CD4-positive, alpha-beta memory T cell (primary cell): Measurements from ENCODE around the gene SELENOS. TPM values are rescaled to one million over a fixed set of nuclear protein-coding genes. Genes with fewer than 3 reads are reported as not detected.
A peak's percentile ranks its signal among the peaks of the same experiment; 100 is the strongest.
"Not testable (repeated sequence)": the region's sequence is repeated elsewhere in the genome, so short reads cannot be mapped to it uniquely, and the experiment has no call there.

Source experiments
- CTCF ChIA-PET: fragments of 350-600 bp; sonication (Branson Sonifier 250); formaldehyde crosslinking; loops from one replicate; lab custom pipeline; 2021; ENCODE audit warnings: inconsistent platforms; ENCODE audit not compliant: partially characterized antibody; lab: Charles Lee
- POLR2A ChIA-PET: fragments of 350-600 bp; sonication (Branson Sonifier 250); formaldehyde crosslinking; loops from one replicate; lab custom pipeline; 2021; ENCODE audit not compliant: partially characterized antibody; lab: Charles Lee
- DNase-seq, 5 donors: peaks; one replicate each; pipeline versions ENCODE4 v3.0.0 to v3.0.0-alpha.2; 2020 to 2022; ENCODE audit warnings: mixed read lengths in 1 of 5
- H3K27ac ChIP-seq: one replicate; pipeline ENCODE4 v1.7.0; 2013; ENCODE audit warnings: low read depth, low read length
- H3K27me3 ChIP-seq: 2 replicates; pipeline ENCODE4 v1.7.0; 2013; ENCODE audit warnings: mild to moderate bottlenecking, low read length, moderate library complexity; ENCODE audit not compliant: insufficient read depth
- H3K36me3 ChIP-seq: 2 replicates; pipeline ENCODE4 v1.7.0; 2013; ENCODE audit warnings: mild to moderate bottlenecking, low read length, moderate library complexity; ENCODE audit not compliant: insufficient read depth
- H3K4me1 ChIP-seq: 2 replicates; pipeline ENCODE4 v1.7.0; 2013; ENCODE audit warnings: mild to moderate bottlenecking, low read length, moderate library complexity; ENCODE audit not compliant: insufficient read depth
- H3K4me3 ChIP-seq, 2 donors: one replicate each; pipeline ENCODE4 v1.7.0; 2013; ENCODE audit warnings: low read length in 2 of 2, mild to moderate bottlenecking in 1 of 2
- H3K9me3 ChIP-seq, 2 donors: one replicate each; pipeline ENCODE4 v1.7.0; 2013; ENCODE audit warnings: low read length in 2 of 2, control low read depth in 1 of 2; ENCODE audit not compliant: control insufficient read depth in 1 of 2
- H3K27ac Mint-ChIP-seq, 7 donors: one replicate each; pipeline ENCODE4 v1.8.0; 2020 to 2021; ENCODE audit warnings: mixed read lengths in 7 of 7, mild to moderate bottlenecking in 6 of 7, inconsistent platforms in 3 of 7, moderate library complexity in 3 of 7
- H3K27me3 Mint-ChIP-seq, 2 donors: one replicate each; pipeline ENCODE4 v1.8.0; 2020 to 2021; ENCODE audit warnings: mixed read lengths in 2 of 2
- H3K36me3 Mint-ChIP-seq, 2 donors: one replicate each; pipeline ENCODE4 v1.8.0; 2020 to 2021; ENCODE audit warnings: mixed read lengths in 2 of 2, inconsistent platforms in 1 of 2, mild to moderate bottlenecking in 1 of 2
- H3K4me1 Mint-ChIP-seq, 4 donors: one replicate each; pipeline ENCODE4 v1.8.0; 2020 to 2021; ENCODE audit warnings: mixed read lengths in 4 of 4, mild to moderate bottlenecking in 1 of 4
- H3K4me3 Mint-ChIP-seq, 8 donors: one replicate each; pipeline ENCODE4 v1.8.0; 2020 to 2021; ENCODE audit warnings: mixed read lengths in 8 of 8, mild to moderate bottlenecking in 7 of 8, moderate library complexity in 6 of 8, inconsistent platforms in 3 of 8
- H3K9me3 Mint-ChIP-seq, 8 donors: one replicate each; pipeline ENCODE4 v1.8.0; 2020 to 2021; ENCODE audit warnings: mixed read lengths in 8 of 8, mild to moderate bottlenecking in 5 of 8, inconsistent platforms in 3 of 8, moderate library complexity in 1 of 8
- intact Hi-C: fragments of 100-400 bp; cut with micrococcal nuclease; formaldehyde crosslinking; loops from one replicate; pipeline ENCODE4 v1.15.1; 2023
- polyA plus RNA-seq, 2 donors: library from polyadenylated mRNA; unstranded; fragments of 300-500 nt; fragmentation: Illumina TruSeq; gene quantifications; one replicate each; pipeline ENCODE4 v1.2.3, GENCODE V29; 2021
- total RNA-seq, 2 experiments: library from RNA; stranded (reverse); gene quantifications; one replicate each; pipeline ENCODE4 v1.2.3, GENCODE V29; 2021

SELENOS gene
- total and polyA plus RNA-seq, 4 experiments from 2014 or later, result 49.1 to 112 (median 61.8) TPM

DNA sequence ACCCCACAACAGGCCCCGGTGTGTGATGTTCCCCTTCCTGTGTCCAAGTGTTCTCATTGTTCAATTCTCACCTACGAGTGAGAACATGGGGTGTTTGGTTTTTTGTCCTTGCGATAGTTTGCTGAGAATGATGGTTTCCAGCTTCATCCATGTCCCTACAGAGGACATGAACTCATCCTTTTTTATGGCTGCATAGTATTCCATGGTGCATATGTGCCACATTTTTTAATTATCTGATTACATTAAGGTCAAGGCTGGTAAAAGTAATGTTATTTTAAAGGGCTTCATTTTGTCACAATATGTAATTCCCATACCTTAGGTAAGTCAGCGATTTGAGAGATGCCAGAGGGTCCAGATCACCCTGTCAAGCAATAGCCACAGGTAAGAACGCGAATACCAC lies 10.1 kb upstream of the SELENOS start:
- intact Hi-C loops, H3K27ac ChIP-seq, H3K27me3 Mint-ChIP-seq, DNase-seq, H3K9me3 Mint-ChIP-seq, H3K27me3 ChIP-seq, H3K4me3 Mint-ChIP-seq, H3K4me3 ChIP-seq, H3K9me3 ChIP-seq: not testable (repeated sequence)
- H3K27ac Mint-ChIP-seq, result peak overlapping the region in 1 of 7 donors; percentile 18
- POLR2A ChIA-PET, result interaction anchor here (1.0 kb wide), 1 partner anchor 9 kb away, joined by 4 read pairs; no protein-coding TSS in a partner anchor
- Histone ChIP-seq H3K4me1 (peaks cover 29% of the 10 kb centered on the region), H3K36me3 (peaks cover 48% of the 10 kb centered on the region)
- H3K4me1 Mint-ChIP-seq, result peaks cover 21 to 35% (median 30%) of the 10 kb centered on the region in 4 donors
- peaks cover 55 to 79% of the 10 kb centered on the region in 2 donors for H3K36me3 Mint-ChIP-seq
- CTCF ChIA-PET, result interaction anchor here (0.6 to 3.9 kb wide), 10 partner anchors 9 to 662 kb away, joined by 3 to 50 read pairs (median 11); no protein-coding TSS in a partner anchor

DNA sequence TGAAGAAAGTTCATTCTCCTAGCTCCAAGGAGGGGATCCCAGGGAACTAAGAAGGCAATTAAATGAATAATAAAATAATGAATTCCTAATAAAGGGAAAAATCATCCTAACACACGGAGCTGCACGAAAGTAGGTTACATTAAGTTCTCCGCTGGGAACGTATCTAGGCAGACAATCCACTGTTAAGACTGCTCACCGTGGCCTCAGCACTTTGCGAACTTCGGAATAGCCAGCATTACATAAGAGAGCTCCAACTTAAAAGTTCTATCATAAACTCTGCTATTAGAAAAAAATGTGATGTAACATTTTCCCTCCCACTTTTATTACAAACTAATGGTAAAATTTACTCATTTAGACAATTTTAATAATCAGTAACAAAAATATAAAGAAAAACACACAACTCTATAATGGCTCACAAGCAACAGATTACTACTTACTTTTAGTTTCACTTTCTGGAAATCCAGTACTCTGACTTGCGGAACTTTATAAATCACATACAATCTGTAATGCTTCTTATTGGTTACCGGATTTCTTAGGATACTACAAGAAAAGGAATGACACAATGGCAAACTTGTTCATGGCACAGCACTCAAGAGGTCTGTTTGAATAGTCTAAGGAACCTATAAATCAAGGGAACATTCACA lies 9.3 kb upstream of the SELENOS start:
- intact Hi-C loops, result no loop called here
- H3K4me3 Mint-ChIP-seq, result peak overlapping the region in 2 of 8 donors; percentile 33 to 35
- Histone ChIP-seq H3K4me1 (peaks cover 21% of the 10 kb centered on the region), H3K27ac (no peak overlapping the region), H3K27me3 (no peaks in the 10 kb centered on the region), H3K4me3 (no peak overlapping the region), H3K9me3 (no peaks in the 10 kb centered on the region), H3K36me3 (peaks cover 50% of the 10 kb centered on the region)
- POLR2A ChIA-PET, result interaction anchor here (3.1 kb wide), 1 partner anchor 8 kb away, joined by 15 read pairs; the partner anchor contains the start of gene SNRPA1
- CTCF ChIA-PET, result interaction anchor here (1.3 to 1.9 kb wide), 3 partner anchors 11 to 369 kb away, joined by 4 to 6 read pairs (median 5); no protein-coding TSS in a partner anchor
- peaks cover 62 to 79% of the 10 kb centered on the region in 2 donors for H3K36me3 Mint-ChIP-seq
- peak overlapping the region in 3 of 7 donors; percentile 35 to 74 (median 63) for H3K27ac Mint-ChIP-seq
- no peaks in the 10 kb centered on the region for H3K9me3 Mint-ChIP-seq
- peaks cover 16 to 27% (median 23%) of the 10 kb centered on the region in 4 donors for H3K4me1 Mint-ChIP-seq
- DNase-seq, result no peak
- no peaks in the 10 kb centered on the region for H3K27me3 Mint-ChIP-seq

DNA sequence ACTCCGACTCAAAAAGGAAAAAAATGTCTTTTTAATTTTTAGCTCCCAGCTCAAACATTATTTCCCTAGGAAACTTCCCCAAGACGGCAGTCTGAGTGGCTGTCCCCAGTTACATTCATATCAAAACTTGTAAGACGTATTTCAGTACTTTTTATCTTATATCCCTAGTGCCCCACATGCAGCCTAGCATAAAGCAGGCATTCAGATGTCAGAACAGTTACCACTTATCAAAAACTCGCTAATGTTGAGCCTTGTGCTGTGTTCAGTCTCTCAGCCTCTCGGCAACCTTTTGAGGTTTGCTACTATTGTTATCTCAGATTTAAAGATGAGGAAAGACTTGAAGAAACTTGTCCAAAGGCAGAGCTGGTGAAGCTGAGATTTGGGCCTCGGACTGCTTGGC lies 6.6 kb upstream of the SELENOS start:
- DNase-seq, result no peak
- Histone ChIP-seq H3K36me3 (peaks cover 67% of the 10 kb centered on the region), H3K27me3 (no peaks in the 10 kb centered on the region), H3K4me3 (no peak overlapping the region), H3K4me1 (peaks cover 8% of the 10 kb centered on the region), H3K9me3 (no peaks in the 10 kb centered on the region), H3K27ac (no peak overlapping the region)
- H3K36me3 Mint-ChIP-seq, result peaks cover 57 to 78% of the 10 kb centered on the region in 2 donors
- peaks cover 6 to 13% (median 9%) of the 10 kb centered on the region in 4 donors for H3K4me1 Mint-ChIP-seq
- CTCF ChIA-PET, result interaction anchor here (1.8 kb wide), 1 partner anchor 10 kb away, joined by 4 read pairs; no protein-coding TSS in a partner anchor
- H3K27ac Mint-ChIP-seq, result peak overlapping the region in 1 of 7 donors; percentile 24
- intact Hi-C loops, result no loop called here
- no peaks in the 10 kb centered on the region for H3K27me3 Mint-ChIP-seq
- H3K4me3 Mint-ChIP-seq, result no peak overlapping the region
- no peaks in the 10 kb centered on the region for H3K9me3 Mint-ChIP-seq
- POLR2A ChIA-PET, result interaction anchor here (3.1 kb wide), 1 partner anchor 11 kb away, joined by 15 read pairs; the partner anchor contains the start of gene SNRPA1

DNA sequence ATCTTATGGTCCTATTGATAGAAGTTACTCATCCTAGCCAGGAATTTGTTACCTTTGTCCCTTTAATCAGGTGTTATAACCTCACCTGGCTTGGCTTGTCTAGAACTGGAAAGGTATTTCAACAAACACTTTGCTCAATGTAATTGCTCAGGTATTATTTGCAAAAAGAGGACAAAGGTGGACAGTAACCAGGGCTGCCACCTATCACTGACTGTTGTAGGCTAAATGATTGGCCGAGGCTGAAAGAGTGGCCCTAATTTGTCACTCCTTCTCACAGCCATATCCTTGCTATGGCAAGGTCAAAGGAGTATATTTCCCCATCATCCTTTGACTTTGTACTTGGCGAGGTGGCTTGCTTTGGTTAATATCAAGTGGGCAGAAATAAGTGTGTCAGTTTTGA lies 2.7 kb upstream of the SELENOS start:
- peaks cover 8 to 34% (median 20%) of the 10 kb centered on the region in 4 donors for H3K4me1 Mint-ChIP-seq
- H3K9me3 Mint-ChIP-seq, result no peaks in the 10 kb centered on the region
- no peak overlapping the region for H3K4me3 Mint-ChIP-seq
- DNase-seq, result no peak
- no peaks in the 10 kb centered on the region for H3K27me3 Mint-ChIP-seq
- H3K36me3 Mint-ChIP-seq, result peaks cover 31 to 68% of the 10 kb centered on the region in 2 donors
- Histone ChIP-seq H3K4me1 (peaks cover 25% of the 10 kb centered on the region), H3K27me3 (no peaks in the 10 kb centered on the region), H3K36me3 (peaks cover 49% of the 10 kb centered on the region), H3K9me3 (no peaks in the 10 kb centered on the region), H3K4me3 (no peak overlapping the region), H3K27ac (no peak overlapping the region)
- intact Hi-C loops, result no loop called here
- POLR2A ChIA-PET, result interaction anchor here (2.7 kb wide), 1 partner anchor 15 kb away, joined by 11 read pairs; the partner anchor contains the start of gene SNRPA1
- CTCF ChIA-PET, result interaction anchor here (1.2 to 2.3 kb wide), 3 partner anchors 9 to 15 kb away, joined by 4 to 7 read pairs (median 6); partner anchors contain the start of gene SNRPA1
- H3K27ac Mint-ChIP-seq, result peak overlapping the region in 1 of 7 donors; percentile 47

DNA sequence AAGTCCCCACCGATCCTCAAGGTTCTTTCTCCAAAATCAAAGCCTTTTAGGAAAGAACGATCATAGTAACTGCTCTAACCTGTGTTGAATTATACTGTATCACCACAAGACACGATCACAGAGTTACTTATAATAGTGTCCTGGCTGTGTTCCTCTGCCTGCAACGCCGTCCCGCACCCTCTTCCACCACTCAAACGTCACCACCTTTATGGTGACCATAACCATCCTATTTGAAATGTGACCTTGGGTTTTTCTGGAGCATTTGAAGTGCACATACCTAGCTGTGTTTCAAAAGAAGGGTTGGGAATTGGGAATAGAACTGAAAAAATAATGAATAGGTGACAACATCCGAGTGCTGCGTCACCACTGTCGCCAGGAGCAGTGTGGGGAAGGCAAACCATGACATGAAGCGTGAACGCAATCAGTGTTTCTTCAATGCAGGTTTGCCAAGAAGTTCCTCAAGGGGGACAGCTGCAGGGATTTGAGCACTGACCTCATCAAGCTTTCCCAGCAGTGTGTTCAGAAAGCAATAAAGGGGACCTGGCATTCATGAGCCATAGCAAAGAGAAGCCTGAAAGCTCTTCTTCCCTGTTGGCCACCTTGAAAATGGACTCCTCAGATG lies 769 bp upstream of the SELENOS start:
- H3K4me1 Mint-ChIP-seq, result peaks cover 11 to 43% (median 21%) of the 10 kb centered on the region in 4 donors
- no peaks in the 10 kb centered on the region for H3K9me3 Mint-ChIP-seq
- POLR2A ChIA-PET, result interaction anchor here (1.0 to 2.7 kb wide), 7 partner anchors 8 to 27 kb away, joined by 3 to 11 read pairs (median 4); partner anchors contain the start of genes CHSY1 and SNRPA1
- no peaks in the 10 kb centered on the region for H3K27me3 ChIP-seq
- peak overlapping the region; percentile 89 for H3K27ac ChIP-seq
- peak overlapping the region; percentile 89 to 96 (median 92) for H3K27ac Mint-ChIP-seq
- H3K9me3 ChIP-seq, result no peaks in the 10 kb centered on the region
- H3K27me3 Mint-ChIP-seq, result no peaks in the 10 kb centered on the region
- peaks cover 25% of the 10 kb centered on the region for H3K4me1 ChIP-seq
- CTCF ChIA-PET, result interaction anchor here (0.8 to 1.6 kb wide), 5 partner anchors 11 to 30 kb away, joined by 3 to 13 read pairs (median 4); partner anchors contain the start of gene SNRPA1
- intact Hi-C loops, result loop anchor here (1.0 kb wide), 1 partner anchor 16 kb away; no protein-coding TSS in a partner anchor
- peak overlapping the region in 1 of 2 donors; percentile 93 for H3K4me3 ChIP-seq
- peaks cover 39 to 76% of the 10 kb centered on the region in 2 donors for H3K36me3 Mint-ChIP-seq
- H3K4me3 Mint-ChIP-seq, result peak overlapping the region; percentile 83 to 97 (median 91)
- H3K36me3 ChIP-seq, result peaks cover 53% of the 10 kb centered on the region
- no peak for DNase-seq

DNA sequence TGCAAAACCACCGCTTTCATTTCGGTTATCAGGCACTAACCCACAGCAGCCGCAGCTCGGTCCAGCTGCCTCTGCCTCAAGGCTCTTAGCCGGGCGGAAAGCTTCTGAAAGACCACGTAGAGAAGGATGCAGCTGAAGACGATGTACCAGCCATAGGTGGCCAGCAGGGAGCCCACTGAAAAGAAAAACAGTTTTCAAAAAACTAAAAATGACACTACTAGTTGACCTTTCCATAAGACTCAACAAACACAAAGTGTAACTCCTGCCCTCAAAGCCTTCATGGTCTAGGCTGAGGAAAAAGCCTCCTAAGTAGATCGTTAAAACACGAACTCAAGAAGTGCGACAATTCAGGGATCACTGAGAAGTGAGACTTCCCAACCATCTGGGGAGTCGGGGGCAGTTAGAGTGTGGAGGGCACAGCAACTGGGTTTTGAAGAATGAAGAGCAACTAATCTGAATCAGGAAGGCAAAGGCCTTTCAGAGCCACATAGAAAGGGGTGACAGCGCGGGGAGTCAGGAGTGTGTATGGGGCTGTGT lies 716 bp downstream of the SELENOS start:
- no peak for DNase-seq
- H3K9me3 ChIP-seq, result no peaks in the 10 kb centered on the region
- Mint-ChIP-seq H3K4me1 (peaks cover 11 to 43% (median 21%) of the 10 kb centered on the region in 4 donors), H3K9me3 (no peaks in the 10 kb centered on the region), H3K4me3 (peak overlapping the region; percentile 93 to 97 (median 94)), H3K36me3 (peaks cover 38 to 76% of the 10 kb centered on the region in 2 donors), H3K27ac (peak overlapping the region; percentile 91 to 99 (median 95)), H3K27me3 (no peaks in the 10 kb centered on the region)
- POLR2A ChIA-PET, result interaction anchor here (0.7 to 1.6 kb wide), 3 partner anchors 18 to 43 kb away, joined by 3 to 6 read pairs (median 4); partner anchors contain the start of gene SNRPA1
- peaks cover 52% of the 10 kb centered on the region for H3K36me3 ChIP-seq
- peak overlapping the region; percentile 89 for H3K27ac ChIP-seq
- intact Hi-C loops, result loop anchor here (1.0 kb wide), 1 partner anchor 18 kb away; no protein-coding TSS in a partner anchor
- CTCF ChIA-PET, result interaction anchor here (0.6 to 5.2 kb wide), 5 partner anchors 8 to 22 kb away, joined by 3 to 27 read pairs (median 5); no protein-coding TSS in a partner anchor
- peaks cover 25% of the 10 kb centered on the region for H3K4me1 ChIP-seq
- peak overlapping the region; percentile 74 to 93 for H3K4me3 ChIP-seq
- no peaks in the 10 kb centered on the region for H3K27me3 ChIP-seq
